Upper lobe of right lung (tissue), 1 donor: Measurements from ENCODE around the gene TFF3. TPM values are rescaled to one million over a fixed set of nuclear protein-coding genes. Genes with fewer than 3 reads are reported as not detected.

Experiments
- ATAC-seq: fragments of 200-7000 bp; cut with Tn5 transposase; one replicate; pipeline ENCODE4 v1.9.1; 2020; ENCODE audit warnings: mild to moderate bottlenecking, moderate library complexity
- DNase-seq: peaks from one replicate; pipeline ENCODE4 v3.0.0-alpha.2; 2020
- H3K27ac ChIP-seq: fragments of 200-600 bp; one replicate; pipeline ENCODE4 v1.8.0; 2022
- H3K27me3 ChIP-seq: fragments of 200-600 bp; one replicate; pipeline ENCODE4 v1.8.0; 2022; ENCODE audit warnings: mild to moderate bottlenecking
- H3K36me3 ChIP-seq: fragments of 200-600 bp; one replicate; pipeline ENCODE4 v1.8.0; 2022
- H3K4me1 ChIP-seq: fragments of 200-600 bp; one replicate; pipeline ENCODE4 v1.8.0; 2022
- H3K4me3 ChIP-seq: fragments of 200-600 bp; one replicate; pipeline ENCODE4 v1.8.0; 2022; ENCODE audit warnings: mild to moderate bottlenecking
- H3K9me3 ChIP-seq: fragments of 200-600 bp; one replicate; pipeline ENCODE4 v1.8.0; 2022
- intact Hi-C: fragments of 100-400 bp; cut with DNase I; formaldehyde crosslinking; loops from one replicate; pipeline ENCODE4 v1.11.0; 2022
- total RNA-seq: library from RNA; stranded (reverse); fragmentation: NEBNext Ultra II Directional; extraction: Animal tissue kit (Norgen Biotek cat#: 25700); gene quantifications from one replicate; pipeline ENCODE4 v1.2.1, GENCODE V29; 2021
- TF ChIP-seq, protein P1 (sequence below): fragments of 200-600 bp; IDR thresholded peaks from one replicate; pipeline ENCODE4 v1.8.0; 2022; ENCODE audit warnings: antibody characterized with exemption
- donor health status: DM: no; HTN: yes; CAD: no; lungs with severe emphysema.

The TFF3 gene
- total RNA-seq, 1 donor from 2014 or later = 19.6 TPM

DNA sequence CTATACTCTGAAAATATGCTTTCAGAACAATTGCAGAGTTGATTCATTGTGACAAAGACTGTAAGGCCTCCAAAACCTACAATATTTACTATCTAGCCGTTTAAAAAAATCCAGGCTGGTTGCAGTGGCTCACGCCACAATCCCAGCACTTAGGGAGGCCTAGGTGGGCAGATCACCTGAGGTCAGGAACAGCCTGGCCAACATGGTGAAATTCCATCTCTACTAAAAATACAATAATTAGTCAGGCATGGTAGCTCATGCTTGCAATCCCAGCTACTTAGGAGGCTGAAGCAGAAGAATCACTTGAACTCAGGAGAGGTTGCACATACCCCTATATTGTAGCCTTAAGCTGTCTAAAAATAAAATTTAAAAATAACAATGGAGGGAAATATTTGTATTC lies 40.8 kb upstream of the TFF3 start:
- Histone ChIP-seq H3K27ac (no peak overlapping the region), H3K4me3 (no peak overlapping the region), H3K9me3 (no peaks in the 10 kb centered on the region), H3K27me3 (no peaks in the 10 kb centered on the region), H3K4me1 (no peaks in the 10 kb centered on the region), H3K36me3 (no peaks in the 10 kb centered on the region)
- ATAC-seq (no peak), DNase-seq (no peak)
- intact Hi-C loops = no loop called here
- TF ChIP-seq, protein P1, sequence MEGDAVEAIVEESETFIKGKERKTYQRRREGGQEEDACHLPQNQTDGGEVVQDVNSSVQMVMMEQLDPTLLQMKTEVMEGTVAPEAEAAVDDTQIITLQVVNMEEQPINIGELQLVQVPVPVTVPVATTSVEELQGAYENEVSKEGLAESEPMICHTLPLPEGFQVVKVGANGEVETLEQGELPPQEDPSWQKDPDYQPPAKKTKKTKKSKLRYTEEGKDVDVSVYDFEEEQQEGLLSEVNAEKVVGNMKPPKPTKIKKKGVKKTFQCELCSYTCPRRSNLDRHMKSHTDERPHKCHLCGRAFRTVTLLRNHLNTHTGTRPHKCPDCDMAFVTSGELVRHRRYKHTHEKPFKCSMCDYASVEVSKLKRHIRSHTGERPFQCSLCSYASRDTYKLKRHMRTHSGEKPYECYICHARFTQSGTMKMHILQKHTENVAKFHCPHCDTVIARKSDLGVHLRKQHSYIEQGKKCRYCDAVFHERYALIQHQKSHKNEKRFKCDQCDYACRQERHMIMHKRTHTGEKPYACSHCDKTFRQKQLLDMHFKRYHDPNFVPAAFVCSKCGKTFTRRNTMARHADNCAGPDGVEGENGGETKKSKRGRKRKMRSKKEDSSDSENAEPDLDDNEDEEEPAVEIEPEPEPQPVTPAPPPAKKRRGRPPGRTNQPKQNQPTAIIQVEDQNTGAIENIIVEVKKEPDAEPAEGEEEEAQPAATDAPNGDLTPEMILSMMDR = no peak

DNA sequence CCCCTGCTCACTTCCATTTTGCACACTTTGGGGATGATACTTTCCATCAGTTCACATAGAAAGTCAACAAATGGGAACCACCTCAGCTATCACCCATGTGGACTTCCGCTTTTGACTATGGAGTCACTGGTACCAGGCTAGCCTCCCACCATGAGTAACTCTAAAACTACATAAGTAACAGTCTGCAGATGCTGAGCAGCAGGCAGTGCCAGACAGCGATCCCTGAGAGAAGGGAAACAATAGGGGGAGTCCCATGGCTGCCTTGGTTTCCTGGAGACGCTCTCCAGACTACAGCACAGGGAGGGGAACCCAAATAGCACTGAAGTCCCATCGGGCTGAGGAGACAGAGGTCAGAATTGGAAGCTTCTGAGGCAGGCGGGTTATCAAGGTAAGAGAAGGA lies 38.4 kb upstream of the TFF3 start:
- Histone ChIP-seq H3K9me3 (no peaks in the 10 kb centered on the region), H3K4me3 (no peak overlapping the region), H3K27me3 (no peaks in the 10 kb centered on the region), H3K27ac (no peak overlapping the region), H3K4me1 (no peaks in the 10 kb centered on the region), H3K36me3 (no peaks in the 10 kb centered on the region)
- intact Hi-C loops = no loop called here
- DNase-seq (no peak), ATAC-seq (no peak)
- TF ChIP-seq, protein P1 = no peak

DNA sequence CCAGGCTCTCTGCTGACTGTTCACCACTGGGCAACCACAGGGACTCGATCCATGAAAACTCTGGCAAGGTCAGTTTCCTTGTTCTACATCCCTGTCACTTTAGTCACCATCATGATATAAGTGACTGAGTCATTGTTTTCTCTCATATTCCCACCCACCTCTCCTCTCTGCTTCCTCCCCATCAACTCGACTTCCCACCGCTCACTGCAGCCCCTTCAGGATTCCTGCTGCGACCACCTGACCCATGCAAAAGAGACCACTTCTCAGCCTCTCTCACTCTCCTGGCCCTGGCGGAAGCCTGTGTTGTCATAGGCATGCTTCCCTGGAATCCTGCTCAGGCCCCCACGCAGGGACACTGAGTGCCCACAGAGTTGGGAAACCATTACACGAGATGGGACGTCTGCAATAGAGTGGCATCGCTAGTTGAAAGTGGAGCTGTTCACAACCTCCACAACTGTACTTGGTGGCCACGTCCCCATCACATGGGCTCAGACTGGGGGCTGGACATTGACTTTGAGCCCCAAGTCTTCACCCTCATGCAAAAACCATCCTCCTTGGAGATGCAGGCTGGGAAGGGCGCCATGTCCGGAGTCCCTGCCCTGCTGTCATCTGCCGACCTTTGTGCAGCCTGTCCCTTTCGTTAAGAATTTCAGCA lies 37.4 kb upstream of the TFF3 start:
- intact Hi-C loops = no loop called here
- Histone ChIP-seq H3K4me1 (no peaks in the 10 kb centered on the region), H3K27me3 (no peaks in the 10 kb centered on the region), H3K27ac (no peak overlapping the region), H3K9me3 (no peaks in the 10 kb centered on the region), H3K36me3 (no peaks in the 10 kb centered on the region), H3K4me3 (no peak overlapping the region)
- ATAC-seq = no peak
- peak; percentile 32 for DNase-seq
- TF ChIP-seq, protein P1 = no peak

DNA sequence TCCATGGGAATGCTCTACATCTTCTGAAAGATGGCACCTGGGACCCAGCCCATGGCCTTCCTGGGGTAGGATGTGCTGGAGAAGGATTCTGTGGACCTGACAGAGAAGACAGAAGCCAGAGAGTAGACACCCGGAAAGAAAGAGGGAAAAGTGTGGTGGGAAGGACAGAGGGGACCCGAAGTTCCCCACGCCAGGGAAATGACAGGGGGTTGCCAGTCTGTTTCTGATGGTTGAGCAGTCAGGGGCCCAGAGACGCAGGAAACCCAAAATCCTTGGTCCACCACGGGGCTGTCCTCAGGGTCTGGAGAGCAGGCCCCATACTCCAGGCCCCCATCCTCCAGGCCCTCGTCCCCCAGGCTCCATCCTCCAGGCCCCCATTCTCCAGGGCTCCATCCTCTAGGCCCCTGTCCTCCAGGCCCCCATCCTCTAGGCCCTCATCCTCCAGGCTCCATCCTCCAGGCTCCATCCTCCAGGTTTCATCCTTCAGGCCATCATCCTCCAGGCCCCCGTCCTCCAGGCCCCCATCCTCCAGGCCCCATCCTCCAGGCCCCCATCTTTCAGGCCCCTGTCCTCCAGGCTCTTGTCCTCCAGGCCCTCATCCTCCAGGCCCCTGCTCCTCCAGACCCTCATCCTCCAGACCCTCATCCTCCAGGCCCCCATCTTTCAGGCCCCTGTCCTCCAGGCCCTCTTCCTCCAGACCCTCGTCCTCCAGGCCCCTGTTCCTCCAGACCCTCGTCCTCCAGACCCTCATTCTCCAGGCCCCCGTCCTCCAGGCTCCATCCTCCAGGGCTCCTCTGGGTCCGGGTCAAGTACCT lies 36.6 kb upstream of the TFF3 start:
- Histone ChIP-seq H3K4me3 (no peak overlapping the region), H3K36me3 (no peaks in the 10 kb centered on the region), H3K27me3 (no peaks in the 10 kb centered on the region), H3K4me1 (no peaks in the 10 kb centered on the region), H3K9me3 (no peaks in the 10 kb centered on the region), H3K27ac (no peak overlapping the region)
- TF ChIP-seq, protein P1 = no peak
- ATAC-seq = no peak
- intact Hi-C loops = no loop called here
- peak; percentile 56 for DNase-seq

DNA sequence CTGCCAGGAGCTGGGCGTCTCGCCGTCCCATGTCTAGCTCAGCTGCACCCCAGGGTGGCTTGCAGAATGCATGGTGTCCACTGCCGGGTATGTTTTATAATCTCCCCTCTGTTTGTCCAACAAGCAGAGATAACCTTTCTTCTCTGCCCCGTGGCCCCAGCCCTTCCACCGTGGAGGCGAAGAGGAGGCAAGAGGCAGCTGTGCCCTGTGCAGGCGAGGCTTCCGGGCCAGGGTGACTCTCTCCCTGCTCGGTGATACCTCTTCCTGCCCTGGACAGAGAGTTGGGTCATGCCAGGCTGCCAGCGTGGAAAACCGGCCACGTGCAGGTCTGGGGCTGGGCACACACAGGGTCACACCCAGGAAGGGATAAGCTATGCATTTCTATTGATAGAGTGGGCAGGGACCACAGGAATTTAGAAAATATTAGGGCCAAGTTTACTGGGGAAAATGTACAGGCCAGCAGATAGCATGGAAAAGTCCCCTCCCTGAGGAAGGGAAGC lies 35.8 kb upstream of the TFF3 start, which contains the start of gene TFF2:
TSS of gene TFF2 (minus strand) at position 68 of the 500 bp plus-strand sequence. CDS start at position 31, 37 bp downstream.
- H3K27me3 ChIP-seq = no peaks in the 10 kb centered on the region
- DNase-seq = peak; percentile 38
- no peak within 1 kb of the TSS for H3K4me3 ChIP-seq
- no peaks in the 10 kb centered on the region for H3K36me3 ChIP-seq
- intact Hi-C loops = no loop called here
- no peaks in the 10 kb centered on the region for H3K4me1 ChIP-seq
- ATAC-seq = no peak
- H3K9me3 ChIP-seq = no peaks in the 10 kb centered on the region
- TF ChIP-seq, protein P1 = no peak
- no peak within 1 kb of the TSS for H3K27ac ChIP-seq
